Amniotic stem cell (primary cell): ENCODE measurements around the gene FRRS1.
A peak's percentile ranks its signal among the peaks of the same experiment; 100 is the strongest.
"Not testable (repeated sequence)": the region's sequence is repeated elsewhere in the genome, so short reads cannot be mapped to it uniquely, and the experiment has no call there.

Experiments used
- DNase-seq: peaks from one replicate; lab custom pipeline; 2025; lab: John Stamatoyannopoulos, UW

FRRS1 gene

DNA sequence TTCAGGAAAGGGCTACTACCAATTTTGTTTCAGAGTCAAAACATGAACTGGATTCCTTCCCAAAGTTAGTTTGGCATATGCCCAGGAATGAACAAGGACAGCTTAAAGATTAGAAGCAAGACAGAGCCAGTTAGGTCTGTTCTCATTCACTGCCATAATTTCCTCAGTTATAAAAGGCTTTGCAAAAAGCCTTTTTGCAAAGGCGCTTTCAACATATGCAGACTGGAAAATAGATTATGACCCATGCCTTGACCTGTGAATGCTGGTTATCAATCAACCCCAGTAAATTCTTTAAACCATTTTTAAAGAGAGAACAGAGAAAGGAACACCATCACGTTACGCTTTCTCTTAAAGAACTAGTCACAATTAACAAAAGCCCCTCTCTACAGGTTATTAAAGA, 1.7 kb upstream of the FRRS1 start:
- DNase-seq: no peak

DNA sequence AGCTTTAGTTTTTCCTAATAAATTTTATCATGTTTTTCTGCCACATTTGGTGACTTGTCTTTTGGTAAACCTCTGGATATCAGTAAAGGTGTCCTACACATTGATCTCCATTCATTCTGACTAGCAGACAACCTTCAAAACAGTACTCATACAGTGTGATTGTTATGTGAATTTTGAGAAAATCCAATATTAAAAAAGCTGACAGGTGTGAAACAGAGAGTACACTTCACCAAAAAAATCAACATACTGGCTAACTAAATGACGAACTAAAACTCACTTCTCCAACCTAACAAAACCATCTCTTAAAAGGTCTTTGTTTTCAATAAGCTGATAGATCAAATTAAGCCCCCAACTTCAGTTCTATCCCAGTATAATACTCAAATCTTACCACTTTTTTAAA, 1.5 kb downstream of the FRRS1 start:
- DNase-seq: no peak

DNA sequence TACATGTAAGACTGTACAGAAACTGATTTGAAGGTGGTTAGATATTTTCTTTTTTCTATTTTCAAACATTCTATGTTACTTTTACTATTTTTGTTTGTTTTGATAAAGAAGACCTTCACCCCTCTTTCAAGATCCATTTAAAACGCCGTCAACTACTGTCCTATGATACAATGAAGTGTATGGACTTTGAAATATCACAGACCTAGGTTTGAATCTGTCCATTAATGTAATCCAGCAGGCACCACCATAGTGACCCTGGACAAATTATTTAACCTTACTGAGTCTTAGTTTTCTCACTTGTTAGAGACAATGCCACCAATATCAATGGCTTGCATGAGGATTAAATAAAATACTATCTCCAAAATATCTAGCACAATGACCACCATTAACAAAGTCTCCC, 2.0 kb downstream of the FRRS1 start:
- no peak for DNase-seq

DNA sequence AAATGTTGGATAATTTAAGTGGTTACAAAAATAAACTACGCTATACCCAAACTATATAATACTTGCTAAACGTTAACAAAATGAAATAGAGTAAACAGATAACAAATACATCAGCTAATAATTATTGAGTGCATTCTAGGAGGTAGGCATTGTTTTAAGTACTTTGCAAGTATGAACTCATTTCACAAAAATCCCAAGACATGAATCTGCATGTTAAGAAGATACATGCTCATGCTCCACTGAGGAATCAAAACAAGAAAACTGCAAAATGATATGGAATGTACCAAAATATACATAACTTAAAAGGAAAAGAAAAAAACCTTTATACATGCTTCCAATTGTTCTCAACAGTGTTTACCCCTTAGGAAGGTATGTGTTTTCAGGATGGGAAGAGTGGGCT, 2.5 kb downstream of the FRRS1 start:
- DNase-seq: no peak

DNA sequence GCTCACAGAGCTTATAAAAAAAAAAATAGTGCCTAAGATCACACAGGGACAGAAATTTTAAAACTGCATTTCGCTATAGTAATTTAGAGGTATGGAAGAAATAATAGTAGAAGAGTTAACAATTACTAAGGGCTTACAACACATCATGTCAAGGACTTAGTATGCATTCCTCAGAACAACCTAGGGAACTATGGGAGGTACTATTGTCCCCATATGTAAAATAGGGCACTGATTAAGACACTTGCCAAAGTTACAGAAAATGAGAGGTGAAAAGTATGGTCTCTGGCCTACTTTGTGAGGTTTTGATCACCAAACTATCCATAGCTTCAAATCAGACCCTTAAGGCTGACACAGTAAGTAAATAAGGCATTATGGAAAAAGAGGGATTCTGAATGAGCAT, 4.7 kb downstream of the FRRS1 start:
- DNase-seq: no peak

DNA sequence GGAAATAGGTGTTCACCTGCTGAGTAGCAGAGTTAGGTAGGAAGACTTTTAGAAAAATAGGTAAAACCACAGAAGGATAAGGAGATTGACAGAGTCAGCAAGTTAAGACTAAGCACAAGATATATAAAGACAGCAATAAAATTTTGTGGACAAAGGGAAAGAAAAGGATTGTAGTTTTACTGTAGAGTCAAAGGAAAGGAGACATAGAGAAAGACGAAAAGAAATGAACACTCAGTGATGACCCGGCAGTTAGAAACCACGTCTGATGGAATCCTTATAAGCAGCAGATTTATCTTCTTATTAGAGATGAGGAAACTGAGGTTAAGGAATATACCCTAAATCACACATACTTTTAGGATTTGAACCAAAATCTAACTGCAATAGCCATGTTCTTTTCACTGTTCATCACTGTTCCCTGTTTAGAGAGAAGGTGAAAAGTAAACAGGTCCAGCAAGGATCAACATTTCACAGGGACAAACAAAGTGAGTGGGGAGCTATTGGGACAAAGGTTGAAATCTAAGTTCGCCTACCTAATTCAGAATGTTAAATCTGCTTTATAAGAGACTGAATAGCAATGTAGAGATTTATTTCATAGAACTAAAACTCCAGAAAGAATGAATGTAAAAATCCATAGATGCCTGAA, 6.8 kb downstream of the FRRS1 start:
- no peak for DNase-seq

DNA sequence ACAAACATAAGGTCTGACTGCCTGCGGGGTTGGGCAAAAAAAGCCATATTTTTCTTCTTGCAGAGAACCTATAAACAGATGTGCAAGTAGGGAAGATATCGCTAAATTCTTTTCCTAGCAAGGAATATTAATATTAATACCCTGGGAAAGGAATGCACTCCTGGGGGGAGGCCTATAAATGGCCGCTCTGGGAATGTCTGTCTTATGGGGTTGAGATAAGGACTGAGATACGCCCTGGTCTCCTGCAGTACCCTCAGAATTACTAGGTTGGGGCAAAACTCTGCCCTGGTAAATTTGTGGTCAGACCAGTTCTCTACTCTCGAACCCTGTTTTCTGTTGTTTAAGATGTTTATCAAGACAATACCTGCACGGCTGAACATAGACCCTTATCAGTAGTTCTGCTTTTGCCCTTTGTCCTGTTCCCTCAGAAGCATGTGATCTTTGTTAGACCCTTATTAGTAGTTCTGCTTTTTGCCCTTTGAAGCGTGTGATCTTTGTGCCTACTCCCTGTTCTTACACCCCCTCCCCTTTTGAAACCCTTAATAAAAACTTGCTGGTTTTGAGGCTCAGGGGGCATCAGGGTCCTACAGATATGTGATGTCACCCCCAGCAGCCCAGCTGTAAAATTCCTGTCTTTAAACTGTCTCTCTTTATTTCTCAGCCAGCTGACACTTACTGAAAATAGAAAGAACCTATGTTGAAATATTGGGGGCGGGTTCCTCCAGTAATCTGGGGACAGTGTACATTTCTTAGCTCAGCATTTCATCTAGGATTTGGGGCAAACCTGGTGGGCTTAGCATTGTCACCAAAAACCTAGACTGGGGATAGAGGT, 7.5 kb downstream of the FRRS1 start:
- DNase-seq: not testable (repeated sequence)

DNA sequence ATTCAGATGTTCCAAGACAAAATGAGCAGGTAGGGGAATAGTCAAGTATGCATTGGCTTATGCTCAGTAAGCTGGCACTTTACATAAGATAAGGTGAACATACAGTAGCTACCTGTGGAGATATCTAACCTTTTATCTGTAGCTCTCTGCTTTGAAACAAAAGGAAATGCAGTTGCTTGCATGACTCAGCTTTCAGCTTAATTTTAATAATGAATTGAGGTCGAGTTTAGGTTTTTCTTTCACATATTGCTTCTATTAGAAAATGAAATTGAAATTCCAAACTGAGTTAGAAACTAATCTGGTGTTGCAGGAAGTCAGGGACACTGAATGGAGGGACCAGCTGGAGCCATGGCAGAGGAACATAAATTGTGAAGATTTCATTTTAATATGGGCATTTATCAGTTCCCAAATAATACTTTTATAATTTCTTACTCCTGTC, 8.3 kb downstream of the FRRS1 start:
- no peak for DNase-seq

DNA sequence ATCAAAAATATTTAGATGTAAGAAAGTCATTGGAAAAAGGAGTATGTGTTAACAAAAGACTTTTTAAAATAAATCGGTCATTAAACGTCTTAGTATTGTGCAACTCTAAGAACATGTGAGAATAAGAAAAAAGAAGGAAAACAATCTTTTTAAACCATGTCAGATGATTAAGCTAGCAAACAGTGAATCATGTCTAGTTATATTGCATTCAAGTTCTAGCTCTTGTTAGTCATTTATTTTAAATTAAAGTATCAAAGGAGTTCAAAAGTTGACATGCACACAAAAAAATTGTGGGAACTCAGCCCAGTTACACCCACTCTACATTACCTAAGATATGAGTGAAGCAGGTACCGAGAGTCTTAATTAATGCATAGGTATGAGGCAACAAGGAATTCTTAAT, 9.8 kb downstream of the FRRS1 start:
- DNase-seq: no peak

DNA sequence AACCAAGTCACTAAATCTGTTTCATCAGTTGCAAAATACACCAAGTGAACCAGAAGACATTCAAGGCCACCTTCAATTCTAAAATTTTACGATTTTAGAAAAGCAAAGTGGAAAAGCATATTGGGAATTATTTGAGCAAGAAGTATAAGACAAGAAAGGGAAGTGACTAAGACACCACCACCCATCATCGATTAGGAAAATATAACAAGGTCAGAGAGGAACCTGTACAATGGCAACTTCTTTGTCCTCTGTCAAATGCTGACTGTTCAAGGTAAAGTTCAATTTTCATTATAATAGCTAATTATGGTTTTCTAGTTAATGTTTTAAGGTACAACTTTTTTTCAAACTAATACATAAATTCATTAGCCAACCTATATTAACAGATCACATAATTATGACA, 10.8 kb downstream of the FRRS1 start:
- no peak for DNase-seq

DNA sequence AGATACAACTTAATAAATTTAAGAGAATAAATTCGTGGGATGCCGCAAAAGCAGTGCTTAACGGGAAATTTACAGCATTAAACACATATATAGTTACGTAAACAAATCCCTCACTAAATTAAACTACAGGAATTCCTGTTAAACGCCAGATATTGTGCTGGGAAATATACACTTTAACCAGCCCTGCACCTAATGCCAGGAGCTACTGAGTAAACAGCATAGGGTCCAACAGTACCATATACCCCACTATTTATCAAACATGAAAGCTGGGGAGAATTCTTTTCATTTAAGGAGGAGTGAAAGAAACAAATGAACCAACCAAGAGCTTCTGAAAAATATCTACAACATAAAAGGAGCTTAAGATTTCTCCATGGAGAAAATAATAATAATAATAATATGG, 11.7 kb downstream of the FRRS1 start:
- no peak for DNase-seq

DNA sequence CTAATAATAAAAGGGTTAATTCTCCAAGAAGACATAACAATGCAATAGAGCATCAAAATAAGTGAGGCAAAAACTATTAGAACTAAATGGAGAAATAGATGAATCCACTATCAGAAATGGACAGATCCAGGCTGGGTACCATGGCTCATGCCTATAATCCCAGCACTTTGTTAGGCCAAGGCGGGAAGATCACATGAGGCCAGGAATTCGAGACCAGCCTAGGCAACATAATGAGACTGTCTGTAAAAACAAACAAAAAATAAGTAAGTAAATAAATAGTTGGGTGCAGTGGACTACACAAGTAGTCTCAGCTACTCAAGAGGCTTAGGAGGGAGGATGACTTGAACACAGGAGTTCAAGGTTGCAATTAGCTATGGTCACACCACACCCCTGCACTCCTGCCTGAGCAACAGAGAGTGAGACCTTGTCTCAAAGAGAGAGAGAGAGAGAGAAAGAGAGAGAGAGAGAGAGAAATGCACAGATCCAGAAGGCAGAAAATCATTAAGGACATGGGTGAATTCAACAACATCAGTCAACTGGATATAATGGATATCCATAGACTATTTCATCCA, 12.3 kb downstream of the FRRS1 start:
- no peak for DNase-seq

DNA sequence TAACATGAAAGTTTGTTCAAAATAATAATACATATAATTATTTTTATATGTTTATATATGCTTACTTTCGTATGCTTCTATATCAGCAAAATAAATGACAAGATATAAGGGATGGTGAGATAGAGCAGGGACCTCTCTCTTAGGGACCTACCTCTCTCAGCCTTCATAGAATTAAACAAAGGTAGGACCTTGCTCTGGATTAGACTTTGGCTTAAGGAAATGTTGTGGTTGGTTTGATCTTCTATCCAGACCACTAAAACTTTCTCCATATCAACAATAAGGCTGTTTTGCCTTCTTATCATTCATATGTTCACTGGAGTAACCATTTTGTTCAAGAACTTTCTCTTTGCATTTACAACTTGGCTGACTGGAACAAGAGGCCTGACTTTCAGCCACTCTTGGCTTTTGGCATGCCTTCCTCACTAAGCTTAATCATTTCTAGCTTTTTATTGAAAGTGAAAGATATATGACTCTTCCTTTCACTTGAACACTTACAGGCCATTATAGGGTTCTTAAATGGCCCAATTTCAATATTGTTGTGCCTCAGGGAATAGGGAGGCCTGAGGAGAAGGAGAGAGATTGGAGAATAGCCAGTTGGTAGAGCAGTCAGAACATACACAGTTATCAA, 14.4 kb downstream of the FRRS1 start:
- DNase-seq: no peak

DNA sequence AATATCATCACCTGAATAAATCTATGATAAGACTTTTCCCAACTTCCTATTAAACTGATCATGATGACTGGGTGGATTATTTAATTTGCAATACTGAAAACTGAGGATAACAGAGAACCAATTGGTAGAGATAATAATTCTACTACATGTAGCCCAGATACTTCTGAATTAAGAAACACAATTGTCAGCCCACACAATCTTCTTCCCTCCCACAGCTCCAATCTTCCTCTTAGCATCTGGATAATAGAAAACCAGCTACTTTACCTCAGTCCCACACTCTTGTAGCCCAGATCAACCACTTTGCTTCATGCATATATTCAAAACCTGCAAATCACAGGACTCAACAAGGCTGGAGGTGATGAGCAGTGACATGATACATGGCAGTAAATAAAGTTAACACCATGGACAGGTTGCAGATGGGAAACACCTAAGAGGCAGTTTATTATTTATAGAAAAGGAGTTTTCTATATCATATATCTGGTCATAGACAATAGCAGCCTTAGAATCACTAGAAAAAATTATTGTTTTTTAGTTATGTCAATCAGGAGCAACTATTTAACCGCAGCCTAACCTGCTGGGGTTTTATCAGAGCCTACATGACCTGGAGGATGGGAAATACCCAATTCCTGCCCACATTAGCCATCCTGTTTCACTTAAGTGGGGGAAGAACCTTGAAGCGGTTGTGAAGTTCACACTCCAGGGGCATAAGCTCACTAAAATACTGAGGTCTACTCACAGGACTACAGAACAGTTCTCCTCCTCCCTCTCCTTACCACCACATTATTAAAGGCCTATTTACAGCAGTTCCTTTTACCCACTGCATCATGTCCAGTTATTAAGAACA, 16.7 kb downstream of the FRRS1 start:
- no peak for DNase-seq

DNA sequence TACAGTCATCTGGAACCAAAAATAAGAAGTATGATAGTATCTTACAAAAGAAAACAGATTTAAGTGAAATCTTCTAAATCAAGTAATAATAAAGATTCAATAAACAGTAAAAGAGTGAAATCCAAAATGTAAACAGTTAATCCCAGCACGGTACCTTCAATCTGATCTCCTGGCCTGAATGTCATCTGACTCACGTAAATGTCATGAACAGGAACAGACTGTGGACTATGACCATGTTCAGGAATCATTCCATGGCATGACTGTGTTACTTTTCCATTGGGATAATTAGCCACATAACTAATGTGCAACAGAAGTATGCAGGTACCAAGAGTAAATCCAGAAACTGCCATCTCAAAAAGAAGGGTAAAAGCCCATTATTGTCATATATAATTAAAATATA, 18.0 kb downstream of the FRRS1 start:
- DNase-seq: no peak

DNA sequence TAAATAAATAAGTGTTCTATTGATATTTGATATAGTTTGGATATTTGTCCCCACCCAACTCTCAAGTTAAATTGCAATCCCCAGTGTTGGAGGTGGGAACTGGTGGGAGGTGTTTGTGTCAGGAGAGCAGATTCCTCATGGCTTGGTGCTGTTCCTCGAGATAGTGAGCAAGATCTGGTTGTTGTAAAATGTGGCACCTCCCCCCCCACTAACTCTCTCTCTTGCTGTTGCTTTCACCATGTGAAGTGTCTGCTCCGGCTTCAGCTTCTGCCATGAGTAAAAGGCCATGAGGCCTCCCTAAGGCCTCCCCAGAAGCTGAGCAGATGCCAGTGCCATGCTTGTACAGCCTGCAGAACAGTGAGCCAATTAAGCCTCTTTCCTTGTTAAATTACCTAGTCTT, 20.8 kb downstream of the FRRS1 start:
- DNase-seq: no peak

DNA sequence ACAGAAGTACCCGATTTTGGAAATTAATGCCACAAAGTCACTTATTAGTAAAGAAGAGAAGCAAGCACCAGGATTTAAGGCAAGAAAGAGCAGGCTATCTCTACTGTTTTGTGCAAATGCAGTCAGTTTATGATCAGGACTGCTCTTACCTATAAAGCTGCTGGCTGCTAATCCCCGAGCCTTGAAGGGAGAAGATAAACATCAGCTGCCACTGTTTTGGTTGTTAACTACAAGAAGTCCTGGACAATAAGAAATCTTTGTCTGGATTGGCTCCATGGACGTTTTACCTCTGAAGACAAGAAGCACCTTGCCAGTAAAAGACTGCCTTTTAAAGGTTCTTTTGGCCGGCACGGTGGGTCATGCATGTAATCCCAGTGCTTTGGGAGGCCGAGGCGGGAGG, 21.4 kb downstream of the FRRS1 start:
- no peak for DNase-seq

DNA sequence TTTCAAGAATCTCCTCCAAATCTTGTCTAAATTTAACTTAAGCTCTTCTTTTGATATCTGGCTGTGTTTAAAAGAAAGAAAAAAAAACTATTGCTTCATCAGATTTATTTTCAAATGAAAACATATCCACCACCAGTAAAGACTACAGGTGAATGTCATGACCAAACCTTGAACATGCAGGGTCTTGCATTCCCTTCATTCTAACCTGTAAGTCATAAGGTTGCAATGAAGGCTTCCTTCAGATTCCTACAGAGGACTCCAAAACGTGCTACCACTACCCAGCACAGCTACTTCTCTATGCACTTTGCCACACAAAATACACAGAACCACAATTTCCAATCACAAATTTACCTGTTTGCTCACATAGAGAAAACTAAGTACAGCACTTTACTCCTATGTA, 26.3 kb downstream of the FRRS1 start:
- no peak for DNase-seq

DNA sequence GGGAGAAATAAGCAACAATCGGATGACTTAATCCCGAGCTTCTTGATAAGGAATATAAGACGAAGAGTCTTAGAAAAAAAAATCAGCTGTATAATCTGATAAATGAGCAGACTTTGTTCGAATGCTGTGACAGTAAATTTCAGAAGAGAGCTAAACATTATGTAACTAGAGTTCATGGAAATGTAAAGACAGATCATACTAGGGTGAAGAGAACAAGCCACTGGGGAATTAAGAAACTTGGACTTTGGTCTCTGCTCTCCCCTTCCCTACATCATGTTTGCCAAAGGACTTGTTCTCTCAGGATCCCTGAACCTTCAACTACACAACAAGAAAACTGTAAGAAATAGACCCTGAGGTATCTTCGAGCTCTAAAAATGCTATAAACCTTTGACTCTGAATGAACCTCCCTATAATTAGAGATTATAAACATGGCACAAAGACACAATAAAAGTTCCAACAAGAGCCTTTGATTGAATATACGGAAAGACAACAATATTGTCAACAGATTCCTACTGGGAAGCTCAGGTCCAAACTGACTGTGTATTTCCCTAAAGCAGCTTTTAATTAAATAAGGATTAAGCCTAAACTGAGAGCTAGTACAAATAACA, 27.5 kb downstream of the FRRS1 start:
- no peak for DNase-seq

DNA sequence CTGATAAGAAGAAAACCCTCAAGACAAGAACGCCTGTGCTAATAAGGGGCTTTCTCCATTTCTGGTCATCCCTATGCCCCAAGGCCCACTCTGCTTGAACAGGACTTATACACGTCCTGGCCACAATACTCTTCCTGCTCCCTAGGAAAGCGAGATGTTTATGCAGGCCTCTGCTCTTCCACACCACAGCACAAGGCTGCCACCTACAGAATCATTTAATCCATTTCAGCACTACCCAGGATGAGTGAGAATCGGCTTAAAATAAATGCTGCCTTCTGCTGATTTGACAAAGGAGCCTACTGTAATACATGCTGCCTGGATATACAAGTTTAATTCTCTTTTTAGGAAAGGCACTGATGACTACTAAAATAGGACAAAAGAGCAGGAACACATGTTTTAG, 29.4 kb downstream of the FRRS1 start:
- DNase-seq: no peak

DNA sequence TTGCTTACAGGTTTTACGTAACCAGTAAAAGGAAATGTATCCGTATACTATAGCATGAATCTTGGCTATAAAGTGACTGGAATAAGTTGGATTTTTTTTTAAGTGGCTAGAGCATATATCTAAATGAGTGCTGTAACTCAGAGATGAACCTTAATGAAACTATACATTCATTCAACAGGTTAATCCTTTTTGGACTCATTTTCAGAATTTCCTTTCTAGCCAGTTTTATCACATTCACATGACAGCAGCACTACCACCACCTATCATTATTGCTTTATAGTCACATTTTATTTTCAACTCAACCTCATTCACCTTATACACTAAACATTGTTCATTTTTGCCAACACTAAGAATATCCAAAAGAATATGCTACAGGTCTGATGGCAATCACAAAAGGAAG, 30.6 kb downstream of the FRRS1 start:
- DNase-seq: no peak

DNA sequence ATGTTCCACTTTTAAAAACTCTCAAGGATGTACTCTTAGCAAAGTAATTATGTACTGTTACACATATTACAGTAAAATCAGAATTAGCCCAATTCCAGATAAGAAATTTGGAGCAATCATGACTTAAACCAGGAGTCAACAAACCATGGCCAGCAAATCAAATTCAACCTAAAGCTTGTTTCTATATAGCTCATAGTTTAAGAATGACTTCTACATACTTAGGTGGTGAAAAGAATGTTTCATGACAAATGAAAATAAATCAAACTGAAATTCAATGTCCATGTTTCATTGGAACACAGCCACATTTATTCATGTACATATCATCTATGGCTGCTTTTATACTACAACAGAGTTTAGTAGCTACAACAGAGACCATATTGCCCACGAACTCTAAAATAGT, 35.1 kb downstream of the FRRS1 start:
- peak; percentile 23 for DNase-seq
